Smooth muscle cell (in vitro differentiated cells): Measurements from ENCODE around the gene DPP7. TPM values are rescaled to one million over a fixed set of nuclear protein-coding genes. Genes with fewer than 3 reads are reported as not detected.

Experiments
- DNase-seq: peaks from one replicate; lab custom pipeline; 2025; ENCODE audit not compliant: unreplicated experiment; lab: John Stamatoyannopoulos, UW
- H2AFZ ChIP-seq: fragments of 200-600 bp; sonication (generic); 2 replicates; pipeline ENCODE4 v1.6.0; 2016; ENCODE audit warnings: antibody characterized with exemption, low read depth, mild to moderate bottlenecking
- H3F3A ChIP-seq: fragments of 200-600 bp; sonication (generic); 2 replicates; pipeline ENCODE4 v1.6.0; 2017; ENCODE audit warnings: antibody characterized with exemption, low read depth
- H3K27ac ChIP-seq: fragments of 200-600 bp; sonication (generic); 2 replicates; pipeline ENCODE4 v1.5.1; 2016; ENCODE audit warnings: low read depth, mild to moderate bottlenecking
- H3K27me3 ChIP-seq: fragments of 200-600 bp; sonication (generic); 2 replicates; pipeline ENCODE4 v1.6.1; 2016; ENCODE audit warnings: low read depth, mild to moderate bottlenecking
- H3K36me3 ChIP-seq: fragments of 200-600 bp; sonication (generic); 2 replicates; pipeline ENCODE4 v1.5.1; 2016; ENCODE audit warnings: low read depth
- H3K4me1 ChIP-seq: fragments of 200-600 bp; sonication (generic); 2 replicates; pipeline ENCODE4 v1.5.1; 2016; ENCODE audit warnings: low read depth
- H3K4me2 ChIP-seq: fragments of 200-600 bp; sonication (generic); 2 replicates; pipeline ENCODE4 v1.6.0; 2016; ENCODE audit warnings: mild to moderate bottlenecking
- H3K4me3 ChIP-seq: fragments of 200-600 bp; sonication (generic); 2 replicates; pipeline ENCODE4 v1.5.1; 2016; ENCODE audit warnings: mild to moderate bottlenecking
- H3K79me2 ChIP-seq: fragments of 200-600 bp; sonication (generic); 2 replicates; pipeline ENCODE4 v1.6.0; 2016; ENCODE audit warnings: low read depth, mild to moderate bottlenecking
- H3K9ac ChIP-seq: fragments of 200-600 bp; sonication (generic); 2 replicates; pipeline ENCODE4 v1.6.0; 2016; ENCODE audit warnings: low read depth
- H3K9me3 ChIP-seq: fragments of 200-600 bp; sonication (generic); replicated peaks from 2 replicates; pipeline ENCODE4 v1.5.1; 2016; ENCODE audit warnings: low read depth
- H4K20me1 ChIP-seq: fragments of 200-600 bp; sonication (generic); 2 replicates; pipeline ENCODE4 v1.6.0; 2016; ENCODE audit warnings: low read depth
- WGBS: methylation state at CpG from one replicate; pipeline ENCODE4 v1.1.7; 2016; ENCODE audit warnings: low lambda C conversion rate; 5-methylcytosine and 5-hydroxymethylcytosine counted together
- polyA plus RNA-seq: library from polyadenylated mRNA; unstranded; fragments of >200 nt; fragmentation: Nextera tagmentation; extraction: Ambion mirVana; gene quantifications from 2 replicates; pipeline ENCODE4 v1.2.1, GENCODE V29; 2016
- total RNA-seq: library from RNA; depleted of rRNA; stranded (reverse); fragments of >200 nt; gene quantifications from 2 replicates; pipeline ENCODE4 v1.2.3, GENCODE V29; 2014
- TF ChIP-seq, protein P1 (sequence below): fragments of 200-600 bp; sonication (generic); IDR thresholded peaks from 2 replicates; pipeline ENCODE4 v1.5.1; 2017; ENCODE audit warnings: borderline replicate concordance, mild to moderate bottlenecking, antibody characterized with exemption; ENCODE audit not compliant: insufficient read depth, poor library complexity, severe bottlenecking

Gene DPP7
- total and polyA plus RNA-seq, 2 experiments from 2014 or later: 51.4 to 170 TPM

DNA sequence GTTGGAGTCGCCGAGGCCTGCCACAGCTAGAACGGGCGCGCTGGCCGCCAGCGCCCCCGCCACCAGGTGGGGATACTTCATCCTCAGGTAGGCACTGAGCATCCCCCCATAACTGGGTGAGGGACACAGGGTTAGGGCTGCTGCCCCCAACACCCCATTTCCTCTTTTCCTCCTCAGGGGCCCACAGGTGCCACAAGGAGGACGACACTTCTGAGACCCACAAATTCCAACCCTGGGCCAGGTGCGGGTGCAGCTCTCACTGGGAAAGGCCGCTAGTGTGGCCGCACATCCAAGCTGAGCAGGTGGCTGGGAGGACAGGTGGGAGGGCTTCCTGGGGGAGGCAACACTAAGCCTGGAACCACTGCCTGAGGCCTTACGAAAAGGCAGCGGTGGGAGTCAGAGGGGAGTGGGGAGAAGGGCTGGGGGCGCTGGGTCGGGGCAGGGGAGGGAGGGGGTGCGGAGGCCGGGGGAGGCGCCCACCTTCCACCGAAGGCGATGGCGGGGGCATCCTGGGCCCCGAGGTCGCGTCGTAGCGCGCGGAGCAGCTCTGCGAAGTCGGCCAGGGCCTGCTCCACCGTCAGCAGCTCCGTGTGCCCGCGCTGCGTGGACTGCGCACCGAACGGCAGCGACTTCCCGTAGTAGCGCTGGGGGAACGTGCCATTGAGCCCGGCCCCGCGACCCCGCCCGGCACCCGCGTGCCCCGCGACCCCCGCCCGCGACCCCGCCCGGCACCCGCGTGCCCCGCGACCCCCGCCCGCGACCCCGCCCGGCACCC is 961 bp downstream of the DPP7 start:
- H3F3A ChIP-seq: no peaks in the 10 kb centered on the region
- no peaks in the 10 kb centered on the region for H4K20me1 ChIP-seq
- no peaks in the 10 kb centered on the region for H3K27me3 ChIP-seq
- no peak overlapping the region for H2AFZ ChIP-seq
- H3K4me2 ChIP-seq: peak overlapping the region; percentile 48
- no peak overlapping the region for H3K4me3 ChIP-seq
- no peak overlapping the region for H3K9ac ChIP-seq
- no peak for DNase-seq
- 52% methylated on average over 27 of the region's 66 CpGs for WGBS
- no peaks in the 10 kb centered on the region for H3K79me2 ChIP-seq
- H3K36me3 ChIP-seq: no peaks in the 10 kb centered on the region
- peaks cover 3% of the 10 kb centered on the region for H3K4me1 ChIP-seq
- H3K9me3 ChIP-seq: no peaks in the 10 kb centered on the region
- TF ChIP-seq, protein P1, sequence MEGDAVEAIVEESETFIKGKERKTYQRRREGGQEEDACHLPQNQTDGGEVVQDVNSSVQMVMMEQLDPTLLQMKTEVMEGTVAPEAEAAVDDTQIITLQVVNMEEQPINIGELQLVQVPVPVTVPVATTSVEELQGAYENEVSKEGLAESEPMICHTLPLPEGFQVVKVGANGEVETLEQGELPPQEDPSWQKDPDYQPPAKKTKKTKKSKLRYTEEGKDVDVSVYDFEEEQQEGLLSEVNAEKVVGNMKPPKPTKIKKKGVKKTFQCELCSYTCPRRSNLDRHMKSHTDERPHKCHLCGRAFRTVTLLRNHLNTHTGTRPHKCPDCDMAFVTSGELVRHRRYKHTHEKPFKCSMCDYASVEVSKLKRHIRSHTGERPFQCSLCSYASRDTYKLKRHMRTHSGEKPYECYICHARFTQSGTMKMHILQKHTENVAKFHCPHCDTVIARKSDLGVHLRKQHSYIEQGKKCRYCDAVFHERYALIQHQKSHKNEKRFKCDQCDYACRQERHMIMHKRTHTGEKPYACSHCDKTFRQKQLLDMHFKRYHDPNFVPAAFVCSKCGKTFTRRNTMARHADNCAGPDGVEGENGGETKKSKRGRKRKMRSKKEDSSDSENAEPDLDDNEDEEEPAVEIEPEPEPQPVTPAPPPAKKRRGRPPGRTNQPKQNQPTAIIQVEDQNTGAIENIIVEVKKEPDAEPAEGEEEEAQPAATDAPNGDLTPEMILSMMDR: no peak
- H3K27ac ChIP-seq: no peak overlapping the region

DNA sequence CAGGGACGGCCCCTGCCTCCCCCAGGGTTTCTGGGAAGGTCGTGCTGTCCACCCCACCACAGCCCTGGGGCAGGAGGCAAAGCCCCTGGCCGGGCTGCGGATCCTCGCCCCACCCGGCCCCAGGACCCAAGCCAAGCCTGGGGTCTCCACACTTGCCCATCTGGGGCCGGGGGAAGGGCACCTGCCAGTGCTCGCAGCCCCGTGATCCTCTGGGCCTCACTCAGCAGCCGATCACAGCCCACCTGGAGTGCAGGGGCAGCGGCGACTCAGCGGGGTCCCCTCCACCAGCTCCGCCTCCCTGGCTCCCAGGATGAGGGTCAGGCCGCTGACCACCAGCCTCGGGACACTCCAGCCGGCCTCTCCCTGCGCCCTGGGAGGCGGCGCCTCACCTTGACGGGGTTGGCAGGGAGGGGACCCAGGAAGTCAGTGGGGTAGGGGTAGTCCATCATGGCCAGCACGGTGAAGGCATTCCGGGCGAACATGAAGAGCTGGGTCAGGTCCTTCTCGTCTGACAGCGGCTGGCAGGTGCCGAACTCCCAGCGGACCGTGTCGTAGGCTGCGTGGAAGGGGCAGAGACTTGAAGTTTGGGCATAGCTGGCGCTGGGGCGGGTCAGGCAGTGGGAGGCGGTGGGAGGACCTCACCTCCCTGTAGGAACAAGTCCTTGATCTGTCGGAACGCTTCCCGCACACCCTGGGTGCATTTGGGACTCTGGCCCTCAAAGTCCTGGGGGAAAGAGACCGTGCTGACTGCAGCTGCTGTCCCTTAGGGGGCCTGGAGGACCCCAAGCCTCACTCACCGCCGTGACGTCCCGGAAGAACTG is 1.8 kb downstream of the DPP7 start:
- H3K9ac ChIP-seq: no peak overlapping the region
- TF ChIP-seq, protein P1: no peak

DNA sequence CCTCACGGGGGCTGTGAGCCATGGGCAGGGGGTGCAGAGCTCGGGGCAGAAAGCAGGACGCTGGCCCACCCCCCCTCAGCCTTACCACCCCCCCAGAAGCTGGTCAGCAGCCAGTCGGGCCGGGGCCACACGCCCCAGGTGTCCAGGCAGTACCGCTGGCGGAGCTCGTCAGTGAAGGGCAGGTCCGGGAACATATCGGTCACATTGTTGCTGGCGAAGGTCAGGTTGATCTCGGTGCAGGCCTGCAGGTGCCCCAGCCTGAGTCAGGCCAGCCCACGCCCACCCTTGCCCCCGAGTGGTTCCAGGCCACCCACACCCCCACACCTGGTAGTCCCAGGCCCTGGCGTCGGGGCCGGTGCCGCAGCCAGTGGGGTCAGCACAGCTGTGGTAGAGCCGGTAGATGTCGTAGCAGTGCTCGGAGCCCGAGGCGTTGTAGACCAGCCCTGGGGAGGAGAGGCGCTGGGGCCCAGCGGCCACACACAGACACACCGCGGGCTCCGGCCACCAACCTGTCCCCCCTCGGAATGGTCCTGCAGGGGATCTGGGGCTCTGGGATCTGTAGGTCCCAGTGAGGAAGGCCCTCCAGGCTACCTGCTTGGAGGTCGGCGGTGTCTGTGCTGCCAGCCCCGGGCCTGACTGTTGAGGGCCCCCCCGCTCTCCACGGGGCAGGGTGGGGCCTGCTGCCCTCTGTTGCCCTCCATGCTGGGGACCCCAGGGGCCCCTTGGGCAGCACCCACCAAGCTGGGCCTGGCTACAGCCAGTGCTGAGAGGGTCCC is 2.6 kb downstream of the DPP7 start:
- H3K27me3 ChIP-seq: no peaks in the 10 kb centered on the region
- H3K9me3 ChIP-seq: no peaks in the 10 kb centered on the region
- 94% methylated on average over 28 of the region's 35 CpGs for WGBS
- DNase-seq: no peak
- no peaks in the 10 kb centered on the region for H3K79me2 ChIP-seq
- H3K4me3 ChIP-seq: no peak overlapping the region
- no peaks in the 10 kb centered on the region for H3K36me3 ChIP-seq
- peaks cover 3% of the 10 kb centered on the region for H3K4me1 ChIP-seq
- TF ChIP-seq, protein P1: no peak
- no peak overlapping the region for H3K9ac ChIP-seq
- H3F3A ChIP-seq: no peaks in the 10 kb centered on the region
- H4K20me1 ChIP-seq: no peaks in the 10 kb centered on the region
- H3K27ac ChIP-seq: no peak overlapping the region
- no peak overlapping the region for H2AFZ ChIP-seq
- H3K4me2 ChIP-seq: no peak overlapping the region

More for the DNA sequence above, 1.8 kb downstream of the DPP7 start:
- Histone ChIP-seq H4K20me1 (no peaks in the 10 kb centered on the region), H2AFZ (no peak overlapping the region), H3K9me3 (no peaks in the 10 kb centered on the region), H3K4me2 (no peak overlapping the region), H3K27ac (no peak overlapping the region), H3K4me3 (no peak overlapping the region), H3K36me3 (no peaks in the 10 kb centered on the region), H3K4me1 (peaks cover 3% of the 10 kb centered on the region), H3K79me2 (no peaks in the 10 kb centered on the region), H3K27me3 (no peaks in the 10 kb centered on the region), H3F3A (no peaks in the 10 kb centered on the region)
- no peak for DNase-seq
- 95% methylated on average over 39 of the region's 42 CpGs for WGBS
